K562 (cell line): Measurements from ENCODE around the gene SLC4A2. TPM values are rescaled to one million over a fixed set of nuclear protein-coding genes. Genes with fewer than 3 reads are reported as not detected.

Source experiments
- ARID4B ChIP-seq: sonication (generic); formaldehyde crosslinking; IDR thresholded peaks from 2 replicates; pipeline ENCODE4 v1.8.0; 2022; ENCODE audit warnings: mild to moderate bottlenecking, missing genetic modification reagents
- ATF3 ChIP-seq, 2 experiments: fragments of 450-650 bp in 1 of 2; sonication (generic) in 1 of 2; formaldehyde crosslinking in 1 of 2; IDR thresholded peaks in 1 of 2; conservative IDR thresholded peaks in 1 of 2; 2 replicates each; pipeline versions ENCODE4 v1.6.1 to v1.8.1; 2016 to 2023; ENCODE audit warnings: mild to moderate bottlenecking in 2 of 2, moderate library complexity in 2 of 2, inconsistent platforms in 1 of 2, missing genetic modification reagents in 1 of 2
- CUX1 ChIP-seq: fragments of 200-800 bp; sonication (Bioruptor generic); IDR thresholded peaks from 2 replicates; pipeline ENCODE4 v1.6.1; 2016; ENCODE audit warnings: missing genetic modification characterization, missing compliant biosample characterization
- ESRRB ChIP-seq: fragments of 250-450 bp; sonication (Bioruptor Pico); IDR thresholded peaks from 2 replicates; pipeline ENCODE4 v1.5.0; 2020; ENCODE audit warnings: mild to moderate bottlenecking, moderate library complexity, borderline replicate concordance
- LEF1 ChIP-seq: fragments of 450-650 bp; IDR thresholded peaks from 2 replicates; pipeline ENCODE4 v1.6.1; 2016; ENCODE audit warnings: mild to moderate bottlenecking
- NFIC ChIP-seq: fragments of 450-650 bp; IDR thresholded peaks from 2 replicates; pipeline ENCODE4 v1.6.1; 2017; ENCODE audit warnings: mild to moderate bottlenecking, inconsistent platforms
- NR2C1 ChIP-seq, 2 experiments: fragments of 450-650 bp; IDR thresholded peaks; 2 replicates each; pipeline ENCODE4 v1.6.1; 2017; ENCODE audit warnings: mild to moderate bottlenecking in 2 of 2, antibody characterized with exemption in 1 of 2, inconsistent platforms in 1 of 2, missing compliant biosample characterization in 1 of 2, missing genetic modification characterization in 1 of 2
- PRDM10 ChIP-seq: fragments of 450-650 bp; IDR thresholded peaks from 2 replicates; pipeline ENCODE4 v1.6.1; 2018; ENCODE audit not compliant: partially characterized antibody
- TAF7 ChIP-seq: fragments of 450-650 bp; IDR thresholded peaks from 2 replicates; pipeline ENCODE4 v1.6.1; 2016; ENCODE audit warnings: missing genetic modification characterization, missing compliant biosample characterization
- ZNF253 ChIP-seq: fragments of 250-450 bp; sonication (Bioruptor Pico); conservative IDR thresholded peaks from 2 replicates; pipeline ENCODE4 v1.6.1; 2021; ENCODE audit warnings: mild to moderate bottlenecking
- ZNF589 ChIP-seq: fragments of 200-800 bp; sonication (Bioruptor generic); IDR thresholded peaks from 2 replicates; pipeline ENCODE4 v1.6.1; 2016; ENCODE audit warnings: low read depth, missing genetic modification characterization, missing compliant biosample characterization
- polyA plus RNA-seq, 8 experiments: library from polyadenylated mRNA; depleted of rRNA in 4 of 8; stranded (reverse) in 5 of 8; unstranded in 3 of 8; fragments of >200 nt; fragmentation: Nextera tagmentation in 2 of 8; fragmentation: Illumina TruSeq in 1 of 8; extraction: Ambion mirVana in 2 of 8; extraction: Trizol in 1 of 8; gene quantifications; 2 replicates each; pipeline versions ENCODE4 v1.2.1 to v1.2.3, GENCODE V29; 2011 to 2014; ENCODE audit warnings: inconsistent platforms in 1 of 8, missing spikeins in 1 of 8
- total RNA-seq, 7 experiments: library from RNA; depleted of rRNA in 6 of 7; stranded (reverse); fragments of >200 nt in 6 of 7; fragmentation: Illumina TruSeq in 2 of 7; extraction: Trizol in 2 of 7; gene quantifications; 2 replicates each; pipeline versions ENCODE4 v1.2.1 to v1.2.3, GENCODE V29; 2011 to 2021; ENCODE audit warnings: low replicate concordance in 1 of 7

Gene SLC4A2
- total and polyA plus RNA-seq, 9 of the 15 experiments (the other 6 are each of a cell fraction or from before 2014, with no cell fraction given) = 11.4 to 375 (median 130) TPM

GRCh38 chr7:151011097-151011409 is 48.3 kb upstream of the SLC4A2 start (continued):
- 0 out of 2 replicates have a peak, but pooled peaks have one; percentile 1 for TF ChIP-seq CUX1
- no peak for TF ChIP-seq NR2C1 (IDR thresholded peaks at IDR 0.05)
- TF ChIP-seq NR2C1 (tag; IDR thresholded peaks at IDR 0.05) = 0 out of 2 replicates have a peak, but pooled peaks have one; percentile 5
- TF ChIP-seq ZNF589 (CRISPR knock-in tag) = 0 out of 2 replicates have a peak, but pooled peaks have one; percentile 25
- TF ChIP-seq PRDM10 = peak; percentile 57
- TF ChIP-seq NFIC = no peak
- 0 out of 2 replicates have a peak, but pooled peaks have one; percentile 8 for TF ChIP-seq ATF3 (IDR thresholded peaks at IDR 0.05)
- TF ChIP-seq ATF3 (CRISPR knock-in tag; conservative IDR thresholded peaks at IDR 0.05) = no peak
- TF ChIP-seq TAF7 (tag) = no peak
- TF ChIP-seq ZNF253 (CRISPR knock-in tag) = no peak
- TF ChIP-seq ESRRB (CRISPR knock-in tag) = no peak
- TF ChIP-seq LEF1 = no peak
- TF ChIP-seq ARID4B (CRISPR knock-in tag) = peak; percentile 62; the same call in 1 of the 2 replicates
